ENCODE results near the gene KIDINS220.

Gene KIDINS220

GRCh38 chr2:8685697-8686358 is 151.6 kb downstream of the KIDINS220 start:
- peak; percentile 24 for DNase-seq

- peak; percentile 28 for DNase-seq
Observed at GRCh38 chr2:8684878-8685696, 152.3 kb downstream of the KIDINS220 start.

- DNase-seq = no peak
Observed at GRCh38 chr2:8684540-8684877, 152.9 kb downstream of the KIDINS220 start.

- DNase-seq = peak; percentile 45
Observed at GRCh38 chr2:8682719-8683667, 154.4 kb downstream of the KIDINS220 start.

GRCh38 chr2:8681786-8682692 is 155.4 kb downstream of the KIDINS220 start, which contains the start of gene ID2:
TSS of gene ID2 (plus strand) at chr2:8682056. CDS start at chr2:8682166, 110 bp downstream.
- DNase-seq = peak; percentile 96

- peak; percentile 55 for DNase-seq
Observed at GRCh38 chr2:8680822-8681760, 156.3 kb downstream of the KIDINS220 start.

GRCh38 chr2:8679827-8680731 is 157.3 kb downstream of the KIDINS220 start:
- DNase-seq = no peak

- DNase-seq = no peak
Observed at GRCh38 chr2:8679567-8679826, 157.9 kb downstream of the KIDINS220 start.

All from MV-4-11 (cell line).